Measurements from ENCODE around the gene TCEANC2.
"Not testable (repeated sequence)": the region's sequence is repeated elsewhere in the genome, so short reads cannot be mapped to it uniquely, and the experiment has no call there.

Gene TCEANC2

DNA sequence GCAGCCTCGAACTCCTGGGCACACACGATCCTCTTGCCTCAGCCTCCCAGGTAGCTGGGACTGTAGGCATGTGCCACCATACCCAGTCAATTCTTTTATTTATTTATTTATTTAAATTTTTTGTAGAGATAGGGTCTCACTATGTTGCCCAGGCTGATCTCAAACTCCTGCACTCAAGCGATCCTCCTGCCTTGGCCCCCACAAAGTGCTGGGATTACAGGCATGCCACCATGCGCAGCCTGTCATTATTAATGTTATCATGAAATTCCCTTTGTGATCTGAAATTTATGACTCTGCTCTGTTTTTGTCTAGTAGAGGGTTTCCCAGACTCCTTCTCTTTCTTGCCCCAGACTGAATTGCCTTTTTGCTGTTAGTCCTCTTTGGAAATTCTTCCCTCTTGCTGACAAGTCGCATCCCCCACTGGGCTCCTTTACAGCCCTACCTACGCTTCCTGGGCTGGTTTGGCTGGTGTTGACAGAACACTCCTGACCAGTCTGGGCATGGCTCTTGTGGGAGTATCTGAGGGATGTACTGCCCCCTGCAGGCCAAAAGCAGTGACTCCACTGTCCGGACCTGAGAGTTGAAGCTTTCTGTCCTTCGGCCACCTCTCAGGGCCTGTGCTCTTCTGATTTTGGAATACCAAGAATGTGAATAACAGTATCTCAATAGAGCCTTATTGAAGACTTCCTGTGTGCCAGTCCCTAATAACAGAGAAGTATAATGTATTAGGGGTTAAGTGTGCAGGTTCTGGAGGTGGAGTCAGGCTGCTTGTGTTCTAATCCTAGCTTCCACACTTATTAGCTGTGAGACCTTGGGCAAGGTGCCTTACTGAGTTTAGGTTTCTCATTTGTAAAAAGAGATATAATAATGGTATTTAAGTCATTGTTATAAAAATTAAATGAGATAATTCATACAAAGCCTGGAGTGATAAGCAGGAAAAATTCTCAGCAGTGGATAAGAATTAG lies 28.2 kb downstream of the TCEANC2 start:
- DNase-seq (ENCODE audit: extremely low read depth in 1 of 2, low read depth in 1 of 2) = peak; percentile 22 to 32

DNA sequence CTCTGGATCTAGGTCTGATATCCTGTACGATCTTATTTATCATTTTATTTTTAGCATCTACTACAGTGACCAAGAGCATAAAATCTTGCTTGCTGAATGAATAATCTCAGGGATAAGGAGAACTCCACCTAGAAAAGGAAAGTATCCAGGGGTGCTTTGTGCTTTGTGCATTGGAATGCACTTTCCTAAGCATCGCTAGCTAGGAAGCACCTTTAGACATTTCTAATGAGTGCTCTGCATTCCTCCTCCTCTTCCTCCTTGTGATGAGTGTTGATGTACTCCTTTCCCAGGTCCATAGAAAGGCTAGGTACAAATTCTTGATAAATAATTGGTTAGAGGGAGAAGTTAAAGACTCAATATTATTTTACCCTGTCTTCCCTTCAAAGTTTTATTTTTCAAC lies 31.4 kb downstream of the TCEANC2 start:
- no peak for DNase-seq (ENCODE audit: extremely low read depth in 1 of 2, low read depth in 1 of 2)

DNA sequence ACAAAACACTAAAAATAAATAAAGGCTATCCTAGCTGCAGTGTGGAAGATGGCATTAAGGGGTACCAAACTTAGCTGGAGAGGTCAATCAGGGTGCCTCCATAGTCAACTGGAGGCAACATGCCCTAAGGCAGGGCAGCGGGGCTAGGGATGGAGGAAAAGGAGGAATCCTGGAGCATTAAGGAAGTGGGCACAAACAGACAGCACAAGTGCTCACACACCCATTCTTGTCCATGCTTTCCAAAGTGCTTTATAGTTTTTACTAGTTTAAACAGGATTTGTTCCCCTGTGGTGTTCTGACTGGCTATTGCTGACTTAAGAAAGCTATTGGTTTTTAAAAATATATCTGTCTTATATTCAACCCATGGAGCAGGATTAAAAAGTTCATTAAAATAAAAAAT lies 33.3 kb downstream of the TCEANC2 start:
- DNase-seq (ENCODE audit: extremely low read depth in 1 of 2, low read depth in 1 of 2) = no peak

DNA sequence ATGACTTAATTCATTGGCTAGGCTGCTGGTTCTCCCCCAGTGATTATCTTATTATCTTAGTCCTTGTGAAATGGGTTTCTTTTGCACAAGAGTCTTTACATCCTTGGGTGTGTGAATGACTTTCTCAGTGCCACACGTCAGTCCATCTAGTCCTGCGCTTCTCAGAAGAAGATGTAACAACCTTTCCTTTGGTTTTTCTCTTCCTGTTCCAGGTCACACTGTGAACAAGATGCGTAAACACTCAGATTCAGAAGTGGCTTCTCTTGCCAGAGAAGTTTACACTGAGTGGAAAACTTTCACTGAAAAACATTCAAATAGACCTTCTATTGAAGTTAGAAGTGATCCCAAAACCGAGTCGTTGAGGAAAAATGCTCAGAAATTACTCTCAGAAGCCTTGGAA lies 35.0 kb downstream of the TCEANC2 start:
- no peak for DNase-seq (ENCODE audit: extremely low read depth in 1 of 2, low read depth in 1 of 2)

DNA sequence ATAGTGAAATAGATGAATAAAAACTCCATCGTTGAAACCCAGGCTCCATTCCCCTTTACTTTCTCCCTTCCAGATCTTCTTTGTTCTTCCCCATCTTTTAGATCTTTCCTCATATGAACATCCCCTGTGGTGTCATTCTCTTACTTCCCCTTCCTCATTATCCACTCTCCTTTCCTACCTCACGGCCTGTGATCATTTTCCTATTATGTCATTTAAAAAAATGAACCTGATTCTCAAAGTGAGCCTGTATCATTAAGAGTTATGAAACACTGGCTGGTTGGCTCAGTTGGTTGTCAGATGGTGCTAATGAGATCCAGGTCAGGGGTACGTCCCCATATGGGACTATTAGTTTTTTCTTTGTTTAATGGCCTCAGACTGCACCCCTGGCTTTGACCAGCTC lies 38.3 kb downstream of the TCEANC2 start:
- no peak for DNase-seq (ENCODE audit: extremely low read depth in 1 of 2, low read depth in 1 of 2)

DNA sequence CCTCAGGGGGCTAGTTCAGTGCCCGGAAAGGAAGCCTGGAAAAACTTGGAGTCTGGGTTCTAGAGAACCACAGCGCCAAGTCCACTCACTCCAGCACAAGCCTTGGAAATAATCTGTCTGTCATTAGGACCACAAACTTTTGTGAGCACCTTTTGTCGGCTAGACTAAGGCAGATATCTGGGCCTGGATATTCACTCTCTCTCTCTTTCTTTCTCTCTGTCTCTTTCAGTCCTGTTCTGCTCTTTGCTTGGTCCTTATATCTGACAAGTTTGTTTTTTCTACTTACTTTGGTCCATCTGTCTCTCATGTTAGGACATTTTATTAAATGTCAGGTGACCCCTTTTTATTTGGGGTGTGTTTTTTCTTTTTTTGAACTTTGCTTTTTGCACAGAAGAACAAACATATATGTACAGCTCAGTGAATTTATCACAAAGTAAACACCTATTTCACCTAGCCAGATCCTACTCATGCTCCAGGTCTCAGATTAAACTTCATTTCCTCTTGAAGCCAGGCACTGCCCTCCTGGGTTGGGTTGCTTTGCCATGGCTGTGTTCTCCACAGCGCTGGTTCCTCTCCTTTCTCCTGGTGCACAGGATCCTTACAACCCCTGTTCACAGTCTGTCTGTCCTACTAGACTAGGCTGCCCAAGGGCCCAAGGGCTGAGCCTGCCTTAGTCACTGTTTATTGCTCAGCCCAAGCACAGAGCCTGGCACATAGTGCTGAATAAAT lies 40.8 kb downstream of the TCEANC2 start:
- DNase-seq (ENCODE audit: extremely low read depth in 1 of 2, low read depth in 1 of 2) = no peak

DNA sequence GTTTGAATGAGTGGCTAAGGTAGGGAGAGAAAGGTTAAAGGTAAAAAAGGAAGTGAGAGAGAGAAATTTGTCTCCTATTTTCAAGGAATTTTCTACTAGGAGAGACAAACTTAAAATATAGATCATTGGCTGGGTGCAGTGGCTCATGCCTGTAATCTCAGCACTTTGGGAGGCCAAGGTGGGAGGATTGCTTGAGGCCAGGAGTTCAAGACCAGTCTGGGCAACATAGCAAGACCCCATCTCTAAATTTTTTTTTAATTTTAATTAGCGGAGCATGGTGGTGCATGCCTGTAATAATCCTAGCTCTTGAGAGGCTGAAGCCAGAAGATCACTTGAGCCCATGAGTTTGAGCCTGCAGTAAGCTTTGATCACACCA lies 41.3 kb downstream of the TCEANC2 start:
- DNase-seq (ENCODE audit: extremely low read depth in 1 of 2, low read depth in 1 of 2) = not testable (repeated sequence)

DNA sequence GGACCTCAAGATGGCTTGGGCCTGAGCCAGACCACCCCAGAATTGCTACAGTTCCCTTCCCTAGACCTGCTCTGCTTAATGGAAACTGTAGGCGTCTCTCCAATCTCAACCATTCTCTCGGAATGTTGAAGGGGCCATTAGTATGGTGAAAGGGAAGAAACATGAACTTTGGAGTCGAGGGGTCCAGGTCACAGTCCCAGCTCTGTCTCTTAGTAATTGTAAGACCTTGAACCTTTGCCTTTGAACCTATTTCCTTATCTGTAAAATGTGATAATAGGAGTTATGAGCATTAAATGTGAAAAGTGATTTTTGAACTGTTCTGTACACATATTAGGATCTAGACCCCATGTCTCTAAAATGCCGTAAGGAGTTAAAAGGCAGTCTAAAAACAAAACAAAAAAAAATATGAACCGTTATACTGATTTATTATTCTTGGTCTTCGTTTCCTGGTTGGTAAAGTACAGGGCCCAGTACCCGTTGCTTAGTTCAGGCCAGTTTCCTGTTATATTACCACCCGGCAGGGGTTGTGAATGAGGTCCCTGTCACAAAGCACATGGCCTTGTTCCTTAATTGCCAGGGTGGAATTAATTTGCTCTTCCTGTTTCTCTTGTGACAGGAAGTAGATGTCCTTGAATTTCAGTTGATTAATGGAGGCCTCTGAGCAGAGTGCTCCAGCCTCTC lies 42.3 kb downstream of the TCEANC2 start:
- no peak for DNase-seq (ENCODE audit: extremely low read depth in 1 of 2, low read depth in 1 of 2)

DNA sequence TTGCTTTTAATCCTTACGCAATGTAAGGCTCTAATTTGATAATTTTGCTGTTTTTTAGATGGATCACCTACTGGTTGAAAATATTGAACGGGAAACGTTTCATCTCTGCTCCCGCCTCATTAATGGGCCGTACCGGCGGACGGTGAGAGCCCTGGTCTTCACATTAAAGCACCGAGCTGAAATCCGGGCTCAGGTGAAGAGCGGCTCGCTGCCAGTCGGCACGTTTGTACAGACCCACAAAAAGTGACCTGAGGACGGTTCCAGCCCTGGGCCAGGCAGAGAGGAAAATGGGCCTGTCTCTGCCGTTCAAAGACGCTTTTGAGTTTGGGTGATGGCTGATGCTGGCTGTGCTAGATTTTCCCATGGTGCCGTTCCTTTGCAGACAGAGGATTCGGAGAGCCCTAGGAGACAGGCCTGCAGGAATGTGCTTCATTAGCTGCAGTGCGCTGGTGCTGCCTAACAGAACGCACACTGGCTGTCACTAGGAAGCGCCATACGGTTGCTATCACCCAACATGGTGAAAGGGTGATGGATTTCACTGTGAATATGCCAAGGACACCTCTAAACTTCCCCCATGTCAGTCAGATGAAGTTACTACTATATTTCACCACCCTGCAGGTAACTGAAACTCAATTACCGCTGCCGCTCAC lies 42.9 kb downstream of the TCEANC2 start:
- DNase-seq (ENCODE audit: extremely low read depth in 1 of 2, low read depth in 1 of 2) = no peak

DNA sequence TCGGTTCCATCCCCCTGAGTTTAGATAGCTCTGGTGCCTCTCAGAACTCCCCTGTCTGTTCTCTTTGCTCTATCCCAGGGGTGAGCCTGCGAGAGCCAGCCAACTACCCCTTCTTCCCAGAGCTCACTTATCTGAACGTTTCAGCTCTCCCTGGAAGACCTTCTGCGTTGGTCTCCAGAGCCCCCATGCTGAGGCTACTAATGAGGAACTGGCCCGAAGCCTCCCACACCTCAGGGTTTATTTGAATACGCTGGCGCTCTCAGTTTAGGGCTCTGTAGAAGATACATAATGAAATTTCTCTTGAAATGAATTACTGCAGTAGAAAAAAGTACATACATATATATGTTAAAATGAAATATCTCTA lies 43.5 kb downstream of the TCEANC2 start:
- DNase-seq (ENCODE audit: extremely low read depth in 1 of 2, low read depth in 1 of 2) = no peak

DNA sequence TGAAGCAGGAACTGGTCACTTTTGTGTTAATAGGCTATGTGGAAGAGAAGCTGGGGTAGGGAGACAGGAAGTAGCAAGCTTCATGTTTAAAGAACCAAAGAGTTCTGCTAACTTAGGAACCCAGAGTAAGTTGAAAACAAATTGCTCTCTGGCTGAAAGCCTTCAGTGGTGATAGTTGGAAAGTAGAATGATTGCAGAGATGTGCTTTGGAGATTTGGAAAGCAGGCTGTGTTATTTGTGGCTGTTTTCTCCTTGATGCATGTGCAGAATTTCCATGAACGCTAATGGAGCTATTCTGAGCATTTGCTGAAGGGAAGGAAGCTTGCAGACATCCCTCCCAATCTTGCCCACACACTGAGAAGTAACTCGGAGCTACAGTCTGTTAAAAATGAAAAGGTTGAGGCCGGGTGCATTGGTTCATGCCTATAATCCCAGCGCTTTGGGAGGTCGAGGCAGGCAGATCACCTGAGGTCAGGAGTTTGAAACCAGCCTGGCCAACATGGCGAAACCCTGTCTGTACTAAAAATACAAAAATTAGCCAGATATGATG lies 45.7 kb downstream of the TCEANC2 start:
- no peak for DNase-seq (ENCODE audit: extremely low read depth in 1 of 2, low read depth in 1 of 2)

DNA sequence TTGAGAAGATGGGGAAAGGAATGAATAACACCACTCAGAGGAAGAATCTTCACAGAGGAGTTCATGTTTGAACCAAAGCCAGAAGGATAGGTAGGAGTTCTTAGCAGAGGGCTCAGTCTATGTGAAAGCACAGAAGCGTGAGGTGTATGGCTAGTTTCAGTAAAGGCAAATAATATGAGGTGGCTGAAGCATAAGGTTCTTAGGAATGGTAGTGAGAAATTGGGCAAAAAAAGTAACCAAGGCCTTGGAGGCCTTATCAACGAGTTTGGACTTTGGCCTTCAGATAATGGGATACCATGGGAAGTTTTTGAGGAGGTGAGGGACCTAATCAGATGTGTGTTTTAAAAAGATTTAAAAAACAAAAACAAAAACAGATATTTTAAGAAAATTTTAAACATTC lies 47.1 kb downstream of the TCEANC2 start:
- no peak for DNase-seq (ENCODE audit: extremely low read depth in 1 of 2, low read depth in 1 of 2)

DNA sequence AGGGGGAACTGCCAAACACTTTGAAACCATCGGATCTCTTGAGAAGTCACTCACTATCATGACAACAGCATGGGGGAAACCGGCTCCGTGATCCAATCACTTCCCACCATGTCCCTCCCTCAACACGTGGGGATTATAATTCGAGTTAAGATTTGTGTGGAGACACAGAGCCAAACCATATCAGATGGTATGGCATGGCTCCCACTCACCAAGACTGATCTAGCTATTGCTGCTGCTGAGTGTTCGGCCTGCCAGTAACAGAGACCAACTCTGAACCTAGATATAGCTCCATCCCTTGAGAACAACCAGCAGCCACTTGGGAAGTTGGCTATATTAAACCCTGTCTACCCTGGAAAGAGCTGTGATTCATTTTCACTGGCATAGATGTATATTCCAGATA lies 50.0 kb downstream of the TCEANC2 start:
- DNase-seq (ENCODE audit: extremely low read depth in 1 of 2, low read depth in 1 of 2) = no peak

DNA sequence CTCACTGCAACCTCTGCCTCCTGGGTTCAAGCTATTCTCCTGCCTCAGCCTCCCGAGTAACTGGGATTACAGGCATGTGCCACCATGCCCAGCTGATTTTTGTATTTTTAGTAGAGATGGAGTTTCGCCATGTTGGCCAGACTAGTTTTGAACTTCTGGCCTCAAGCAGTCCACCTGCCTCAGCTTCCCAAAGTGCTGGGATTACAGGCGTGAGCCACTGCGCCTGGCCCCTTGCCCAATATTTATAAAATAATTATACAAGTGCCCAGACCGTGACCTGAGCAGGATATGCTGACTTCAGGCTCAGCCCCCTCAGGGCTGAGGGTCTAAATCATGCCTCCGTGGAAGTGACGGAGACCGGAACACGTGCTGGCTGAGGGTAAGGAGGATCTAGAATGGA lies 51.2 kb downstream of the TCEANC2 start:
- DNase-seq (ENCODE audit: extremely low read depth in 1 of 2, low read depth in 1 of 2) = not testable (repeated sequence)

DNA sequence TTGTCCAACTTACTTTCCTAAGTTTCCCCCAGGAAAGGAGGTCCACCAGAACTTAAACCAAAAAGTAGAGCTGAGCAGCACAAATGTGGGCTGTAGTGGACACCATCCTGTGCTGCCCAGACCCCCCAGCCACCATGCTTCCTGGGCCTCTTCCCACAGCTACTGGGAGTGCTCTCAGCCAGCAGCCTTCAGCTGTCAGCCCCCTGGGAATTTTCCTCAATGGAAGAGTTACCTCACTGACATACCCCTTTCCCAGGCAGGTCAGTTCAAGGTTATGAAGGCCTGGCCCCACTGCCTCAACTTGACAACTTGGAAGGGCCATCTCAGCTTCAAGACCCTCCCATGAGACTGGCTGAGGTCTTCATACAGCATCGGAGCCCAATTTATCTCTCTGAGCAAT lies 51.7 kb downstream of the TCEANC2 start:
- DNase-seq (ENCODE audit: extremely low read depth in 1 of 2, low read depth in 1 of 2) = no peak

DNA sequence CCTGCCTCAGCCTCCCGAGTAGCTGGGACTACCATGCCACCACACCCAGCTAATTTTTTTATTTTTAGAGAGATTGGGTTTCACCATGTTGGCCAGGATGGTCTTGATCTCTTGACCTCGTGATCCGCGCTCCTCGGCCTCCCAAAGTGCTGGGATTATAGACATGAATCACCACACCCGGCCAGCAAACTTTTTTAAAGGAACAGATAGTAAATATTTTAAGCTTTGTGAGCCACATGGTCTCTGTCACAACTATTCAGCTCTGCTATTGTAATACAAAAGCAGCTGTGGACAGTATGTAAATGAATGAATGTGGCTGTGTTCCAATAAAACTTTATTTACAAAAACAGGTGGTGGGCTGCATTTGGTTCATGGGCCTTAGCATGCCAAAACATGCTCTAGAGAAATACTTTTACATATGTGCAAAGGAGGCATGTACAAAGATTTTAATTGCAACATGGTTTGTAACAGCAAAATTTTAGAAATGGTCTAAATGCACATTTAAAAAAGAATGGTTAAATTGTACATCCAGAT lies 52.4 kb downstream of the TCEANC2 start:
- no peak for DNase-seq (ENCODE audit: extremely low read depth in 1 of 2, low read depth in 1 of 2)

DNA sequence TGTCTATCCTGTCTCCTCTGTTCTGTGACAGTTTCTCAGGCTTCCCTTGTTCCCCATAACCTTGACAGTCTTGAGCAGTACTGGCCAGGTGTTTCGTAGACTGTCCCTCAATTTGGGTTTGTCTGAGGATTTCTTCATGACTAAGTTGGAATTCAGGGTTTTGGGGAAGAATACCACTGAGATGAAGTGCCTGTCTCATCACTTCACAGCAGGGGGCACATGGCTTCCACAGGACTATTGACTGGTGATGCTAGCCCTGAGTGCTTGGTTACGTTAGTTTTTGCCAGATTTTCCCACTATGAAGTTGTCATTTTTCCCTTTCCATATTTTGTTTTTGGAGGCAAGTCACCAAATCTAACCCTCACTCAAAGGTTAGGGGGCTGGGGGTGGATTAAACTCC lies 53.7 kb downstream of the TCEANC2 start:
- no peak for DNase-seq (ENCODE audit: extremely low read depth in 1 of 2, low read depth in 1 of 2)

DNA sequence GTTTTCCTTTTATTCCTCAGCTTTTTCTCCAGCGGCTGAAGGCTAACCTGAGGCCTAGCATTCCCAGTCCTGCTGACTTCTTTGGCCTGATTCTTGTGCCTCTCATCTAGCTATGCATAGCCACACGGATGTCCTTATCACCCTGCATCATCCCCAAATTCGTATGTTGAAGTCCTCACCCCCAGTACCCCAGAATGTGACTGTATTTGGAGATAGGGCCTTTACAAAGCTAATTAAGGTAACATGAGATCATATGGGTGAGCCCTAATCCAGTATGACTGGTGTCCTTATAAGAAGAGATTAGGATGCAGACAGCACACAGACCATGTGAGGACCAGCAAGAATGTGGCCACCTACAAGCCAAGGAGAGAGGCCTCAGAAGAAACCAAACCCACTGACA lies 54.7 kb downstream of the TCEANC2 start:
- no peak for DNase-seq (ENCODE audit: extremely low read depth in 1 of 2, low read depth in 1 of 2)

DNA sequence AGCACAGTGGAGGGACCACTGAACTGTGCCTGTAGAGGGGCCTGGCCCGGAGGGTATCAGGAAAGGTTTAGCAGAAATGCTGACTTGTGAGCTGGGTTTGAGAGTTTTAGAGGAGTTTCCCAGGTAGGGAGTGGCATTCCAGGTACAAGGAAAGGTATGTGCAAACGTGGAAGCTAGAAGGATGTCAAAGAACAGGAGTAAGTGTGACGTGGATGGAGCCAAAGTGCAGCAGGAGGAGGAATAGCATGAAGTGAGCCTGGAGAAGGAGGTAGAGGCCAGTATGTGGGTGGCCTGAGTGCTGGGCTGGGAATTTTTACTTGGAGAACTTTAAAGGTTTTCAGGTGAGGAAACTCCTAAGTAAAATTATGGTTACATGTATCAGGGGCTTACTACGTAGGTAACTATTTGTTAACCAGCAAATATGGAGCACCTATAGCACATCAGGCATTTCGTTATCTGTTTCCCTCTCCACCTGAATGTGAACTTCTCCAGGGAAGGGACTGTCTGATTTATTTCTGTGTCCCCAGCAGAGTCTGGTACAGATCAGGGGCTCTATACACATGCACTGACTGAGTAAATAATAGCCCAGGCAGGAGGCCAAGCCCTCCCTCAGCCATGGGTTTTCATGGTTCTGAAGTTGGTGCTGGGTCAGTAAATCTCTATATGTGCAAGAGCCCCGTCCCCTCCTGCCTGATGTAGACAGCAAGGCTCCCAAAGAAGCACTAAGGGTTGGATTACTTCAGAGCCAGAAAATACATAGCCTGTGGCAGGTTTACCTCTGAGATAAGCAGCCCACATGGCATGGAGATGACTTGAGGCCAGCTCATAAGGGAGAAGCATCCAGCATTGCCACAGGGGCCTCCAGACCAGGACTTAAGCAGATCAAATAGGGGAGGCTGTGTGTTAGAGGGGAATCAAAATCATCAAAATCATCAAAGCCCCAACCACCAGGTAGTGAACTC lies 56.0 kb downstream of the TCEANC2 start:
- DNase-seq (ENCODE audit: extremely low read depth in 1 of 2, low read depth in 1 of 2) = no peak

Measured in stimulated activated CD8-positive, alpha-beta memory T cell treated with anti-CD3 and anti-CD28 coated beads, Interleukin-7, amount 100 ng/mL, for 48 hours (primary cell).